Mammary epithelial cell (primary cell): ENCODE results near the gene ASPSCR1.

Source experiments
- EZH2 ChIP-seq: IDR thresholded peaks from 2 replicates; pipeline ENCODE4 v1.6.1; 2012; ENCODE audit warnings: low read length, inconsistent platforms, borderline replicate concordance
- TF ChIP-seq, protein P1 (sequence below), 2 donors: IDR thresholded peaks in 1 of 2; conservative IDR thresholded peaks in 1 of 2; 2 replicates each; pipeline ENCODE4 v1.5.1; 2011 to 2012; ENCODE audit warnings: inconsistent platforms in 2 of 2, low read length in 2 of 2, mild to moderate bottlenecking in 2 of 2, control low read depth in 1 of 2, low read depth in 1 of 2; ENCODE audit not compliant: insufficient read depth in 1 of 2; ENCODE audit errors: extremely low read depth in 1 of 2

DNA sequence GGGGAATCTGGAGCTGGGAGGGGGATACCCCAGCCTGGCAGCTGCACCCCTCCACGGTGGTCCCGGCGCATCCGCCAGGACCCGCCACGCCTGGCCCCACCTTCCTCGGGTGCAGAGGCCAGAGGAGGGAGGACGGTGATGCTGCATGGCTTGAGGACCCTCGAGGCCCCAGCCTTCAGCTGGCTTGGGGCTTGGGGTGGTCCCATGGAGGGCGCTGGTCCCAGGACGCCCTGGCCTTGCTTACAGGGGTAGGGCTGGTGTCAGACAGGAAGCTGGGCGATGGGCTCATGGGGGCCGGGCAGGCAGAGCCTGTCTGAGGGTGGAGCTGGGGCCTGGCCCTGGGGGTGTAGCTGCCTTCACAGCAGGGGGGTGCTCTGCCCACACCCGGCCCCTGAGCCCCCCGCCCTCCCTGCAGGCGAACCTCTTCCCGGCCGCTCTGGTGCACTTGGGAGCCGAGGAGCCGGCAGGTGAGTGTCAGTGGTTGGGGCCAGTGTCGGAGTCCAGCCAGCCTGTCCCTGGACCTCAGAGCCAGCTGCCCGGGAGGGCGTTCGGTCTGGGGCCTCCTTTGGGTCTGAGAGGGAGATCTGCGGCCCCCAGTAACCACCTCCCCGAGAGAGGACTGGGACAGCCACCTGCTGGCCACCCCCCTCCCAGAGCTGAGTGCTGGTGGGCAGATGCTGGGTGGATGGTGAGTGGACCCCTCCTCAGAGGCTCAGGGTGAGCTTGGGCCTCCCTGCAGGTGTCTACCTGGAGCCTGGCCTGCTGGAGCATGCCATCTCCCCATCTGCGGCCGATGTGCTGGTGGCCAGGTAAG, 38.8 kb downstream of the ASPSCR1 start:
- TF ChIP-seq, protein P1, sequence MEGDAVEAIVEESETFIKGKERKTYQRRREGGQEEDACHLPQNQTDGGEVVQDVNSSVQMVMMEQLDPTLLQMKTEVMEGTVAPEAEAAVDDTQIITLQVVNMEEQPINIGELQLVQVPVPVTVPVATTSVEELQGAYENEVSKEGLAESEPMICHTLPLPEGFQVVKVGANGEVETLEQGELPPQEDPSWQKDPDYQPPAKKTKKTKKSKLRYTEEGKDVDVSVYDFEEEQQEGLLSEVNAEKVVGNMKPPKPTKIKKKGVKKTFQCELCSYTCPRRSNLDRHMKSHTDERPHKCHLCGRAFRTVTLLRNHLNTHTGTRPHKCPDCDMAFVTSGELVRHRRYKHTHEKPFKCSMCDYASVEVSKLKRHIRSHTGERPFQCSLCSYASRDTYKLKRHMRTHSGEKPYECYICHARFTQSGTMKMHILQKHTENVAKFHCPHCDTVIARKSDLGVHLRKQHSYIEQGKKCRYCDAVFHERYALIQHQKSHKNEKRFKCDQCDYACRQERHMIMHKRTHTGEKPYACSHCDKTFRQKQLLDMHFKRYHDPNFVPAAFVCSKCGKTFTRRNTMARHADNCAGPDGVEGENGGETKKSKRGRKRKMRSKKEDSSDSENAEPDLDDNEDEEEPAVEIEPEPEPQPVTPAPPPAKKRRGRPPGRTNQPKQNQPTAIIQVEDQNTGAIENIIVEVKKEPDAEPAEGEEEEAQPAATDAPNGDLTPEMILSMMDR (conservative IDR thresholded peaks at IDR 0.05 in 1 of 2, IDR thresholded peaks at IDR 0.05 in 1 of 2; ENCODE audit: extremely low read depth in 1 of 2, insufficient read depth in 1 of 2, low read depth in 1 of 2, low read length in 2 of 2): no peak
- no peak for TF ChIP-seq EZH2
